ENCODE results near the gene KIAA1671. TPM values are rescaled to one million over a fixed set of nuclear protein-coding genes. Genes with fewer than 3 reads are reported as not detected.

The KIAA1671 gene
- total and polyA plus RNA-seq, 2 donors (not counting 1 experiment from before 2014, with no cell fraction given), result 0.01 to 0.02 TPM

DNA sequence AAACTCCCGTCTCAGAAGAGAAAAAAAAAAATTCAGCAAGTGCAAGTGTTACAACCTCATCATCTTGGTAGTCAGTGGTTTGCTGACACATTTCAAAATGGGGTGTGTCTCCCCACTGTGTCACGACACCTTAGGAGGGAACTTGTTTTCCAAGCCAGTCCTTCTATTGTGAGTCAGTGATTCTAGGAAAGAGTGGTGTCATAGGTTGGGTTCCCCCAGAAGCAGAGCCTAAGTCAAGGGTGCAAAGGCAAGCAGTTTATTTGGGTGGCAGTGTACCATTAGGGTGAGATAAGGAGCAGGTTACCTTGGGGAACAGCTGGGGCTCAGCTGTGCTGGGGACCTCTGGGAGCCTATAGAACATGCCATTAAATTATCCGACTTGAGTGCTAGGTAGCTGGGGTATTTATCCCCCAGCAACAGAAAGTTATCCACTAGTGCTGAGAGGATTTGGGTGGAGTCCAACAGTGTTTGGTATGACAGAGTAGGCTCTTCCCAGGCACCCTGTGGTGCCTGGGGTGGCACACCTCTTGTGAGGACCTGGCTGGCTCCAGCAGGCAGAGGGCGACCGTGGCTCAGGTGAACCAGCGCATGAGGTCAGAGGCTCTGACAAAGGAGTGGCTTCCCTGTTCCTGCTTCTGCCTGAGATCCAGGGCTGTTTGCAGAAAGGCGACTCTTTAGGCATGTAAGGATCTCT lies 41.7 kb downstream of the KIAA1671 start:
- Mint-ChIP-seq H3K27ac (no peak overlapping the region), H3K4me1 (no peaks in the 10 kb centered on the region), H3K9me3 (ENCODE audit: insufficient read depth) (no peaks in the 10 kb centered on the region), H3K27me3 (peaks cover 30% of the 10 kb centered on the region), H3K4me3 (no peak overlapping the region)
- no peak overlapping the region for H3K4me2 ChIP-seq (replicated peaks; ENCODE audit: low read depth, low read length, poor library complexity, severe bottlenecking)
- H3K79me2 ChIP-seq (ENCODE audit: control insufficient read depth, insufficient read depth, low read length), result no peaks in the 10 kb centered on the region
- ChIA-PET POLR2A (no interaction called here), CTCF (no interaction called here)
- peaks cover 0 to 3% (median 0%) of the 10 kb centered on the region in 4 experiments for H3K27me3 ChIP-seq (replicated peaks in 1 of 4; ENCODE audit: control extremely low read depth in 1 of 4, control insufficient read depth in 3 of 4, insufficient read depth in 4 of 4, low read length in 3 of 4)
- DNase-seq (no peak), ATAC-seq (ENCODE audit: low read depth) (no peak)
- H2AFZ ChIP-seq (ENCODE audit: insufficient read depth, low read depth, low read length, poor library complexity, severe bottlenecking), result no peak overlapping the region
- no peak overlapping the region for H3K4me3 ChIP-seq (ENCODE audit: control extremely low read depth in 1 of 5, extremely low read depth in 1 of 5, insufficient read depth in 1 of 5, low read depth in 2 of 5, low read length in 4 of 5)
- 83% methylated on average over 6 of the region's 7 CpGs for WGBS (ENCODE audit: insufficient coverage)
- H3K27ac ChIP-seq (ENCODE audit: low read length in 2 of 2), result no peak overlapping the region
- H3K36me3 ChIP-seq (replicated peaks in 1 of 2; ENCODE audit: control extremely low read depth in 1 of 2, control insufficient read depth in 1 of 2, extremely low read depth in 1 of 2, insufficient read depth in 2 of 2, low read length in 1 of 2), result no peaks in the 10 kb centered on the region
- no peaks in the 10 kb centered on the region for H4K20me1 ChIP-seq (ENCODE audit: control insufficient read depth, insufficient read depth, low read length, poor library complexity, severe bottlenecking)
- intact Hi-C loops (cut with micrococcal nuclease), result no loop called here
- H3K9me3 ChIP-seq (ENCODE audit: control extremely low read depth in 1 of 3, control insufficient read depth in 2 of 3, insufficient read depth in 1 of 3, low read length in 2 of 3), result no peaks in the 10 kb centered on the region
- no peak overlapping the region for H3K9ac ChIP-seq (ENCODE audit: low read length)
- no peak for TF ChIP-seq EZH2 (IDR thresholded peaks at IDR 0.05; ENCODE audit: borderline replicate concordance, insufficient read depth, low read depth, low read length, poor library complexity, severe bottlenecking)
- TF ChIP-seq, protein P1, sequence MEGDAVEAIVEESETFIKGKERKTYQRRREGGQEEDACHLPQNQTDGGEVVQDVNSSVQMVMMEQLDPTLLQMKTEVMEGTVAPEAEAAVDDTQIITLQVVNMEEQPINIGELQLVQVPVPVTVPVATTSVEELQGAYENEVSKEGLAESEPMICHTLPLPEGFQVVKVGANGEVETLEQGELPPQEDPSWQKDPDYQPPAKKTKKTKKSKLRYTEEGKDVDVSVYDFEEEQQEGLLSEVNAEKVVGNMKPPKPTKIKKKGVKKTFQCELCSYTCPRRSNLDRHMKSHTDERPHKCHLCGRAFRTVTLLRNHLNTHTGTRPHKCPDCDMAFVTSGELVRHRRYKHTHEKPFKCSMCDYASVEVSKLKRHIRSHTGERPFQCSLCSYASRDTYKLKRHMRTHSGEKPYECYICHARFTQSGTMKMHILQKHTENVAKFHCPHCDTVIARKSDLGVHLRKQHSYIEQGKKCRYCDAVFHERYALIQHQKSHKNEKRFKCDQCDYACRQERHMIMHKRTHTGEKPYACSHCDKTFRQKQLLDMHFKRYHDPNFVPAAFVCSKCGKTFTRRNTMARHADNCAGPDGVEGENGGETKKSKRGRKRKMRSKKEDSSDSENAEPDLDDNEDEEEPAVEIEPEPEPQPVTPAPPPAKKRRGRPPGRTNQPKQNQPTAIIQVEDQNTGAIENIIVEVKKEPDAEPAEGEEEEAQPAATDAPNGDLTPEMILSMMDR (IDR thresholded peaks at IDR 0.05), result no peak
- no peaks in the 10 kb centered on the region for H3K4me1 ChIP-seq (ENCODE audit: control insufficient read depth in 2 of 2, insufficient read depth in 2 of 2, low read length in 2 of 2)

DNA sequence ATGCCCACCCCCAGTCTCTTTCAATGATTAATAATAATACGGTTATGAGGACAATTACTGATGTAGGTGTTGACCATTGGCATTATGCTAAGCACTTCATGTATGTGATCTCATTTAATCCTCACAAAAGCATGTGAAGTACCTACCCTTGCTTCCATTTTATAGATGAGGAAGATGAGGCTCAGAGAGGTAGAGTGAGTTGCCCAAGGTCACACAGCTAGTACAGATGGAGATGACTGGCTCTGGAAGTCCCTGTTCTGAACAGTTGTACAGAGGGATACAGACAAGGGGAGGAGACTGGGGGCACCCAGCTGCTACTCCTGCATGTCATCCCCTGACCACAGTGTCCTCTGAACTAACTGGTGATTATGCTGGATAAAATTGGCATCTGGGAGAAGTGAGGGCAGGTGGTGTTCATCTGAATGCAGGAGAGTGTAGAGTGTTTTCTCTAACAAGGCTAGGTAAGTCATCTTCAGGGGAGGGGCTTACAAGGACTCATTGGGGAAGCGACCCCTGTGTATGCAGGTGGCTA lies 43.2 kb downstream of the KIAA1671 start:
- Histone ChIP-seq H3K27me3 (replicated peaks in 1 of 4; ENCODE audit: control extremely low read depth in 1 of 4, control insufficient read depth in 3 of 4, insufficient read depth in 4 of 4, low read length in 3 of 4) (peaks cover 0 to 3% (median 0%) of the 10 kb centered on the region in 4 experiments), H3K4me3 (ENCODE audit: control extremely low read depth in 1 of 5, extremely low read depth in 1 of 5, insufficient read depth in 1 of 5, low read depth in 2 of 5, low read length in 4 of 5) (no peak overlapping the region), H3K9me3 (ENCODE audit: control extremely low read depth in 1 of 3, control insufficient read depth in 2 of 3, insufficient read depth in 1 of 3, low read length in 2 of 3) (no peaks in the 10 kb centered on the region), H3K36me3 (replicated peaks in 1 of 2; ENCODE audit: control extremely low read depth in 1 of 2, control insufficient read depth in 1 of 2, extremely low read depth in 1 of 2, insufficient read depth in 2 of 2, low read length in 1 of 2) (no peaks in the 10 kb centered on the region), H4K20me1 (ENCODE audit: control insufficient read depth, insufficient read depth, low read length, poor library complexity, severe bottlenecking) (no peaks in the 10 kb centered on the region), H2AFZ (ENCODE audit: insufficient read depth, low read depth, low read length, poor library complexity, severe bottlenecking) (no peak overlapping the region), H3K27ac (ENCODE audit: low read length in 2 of 2) (no peak overlapping the region), H3K79me2 (ENCODE audit: control insufficient read depth, insufficient read depth, low read length) (no peaks in the 10 kb centered on the region), H3K9ac (ENCODE audit: low read length) (no peak overlapping the region), H3K4me2 (replicated peaks; ENCODE audit: low read depth, low read length, poor library complexity, severe bottlenecking) (no peak overlapping the region), H3K4me1 (ENCODE audit: control insufficient read depth in 2 of 2, insufficient read depth in 2 of 2, low read length in 2 of 2) (no peaks in the 10 kb centered on the region)
- no peak for TF ChIP-seq EZH2 (IDR thresholded peaks at IDR 0.05; ENCODE audit: borderline replicate concordance, insufficient read depth, low read depth, low read length, poor library complexity, severe bottlenecking)
- TF ChIP-seq, protein P1 (IDR thresholded peaks at IDR 0.05), result no peak
- 100% methylated on average over 1 of the region's 2 CpGs for WGBS (ENCODE audit: insufficient coverage)
- ATAC-seq (ENCODE audit: low read depth) (no peak), DNase-seq (no peak)
- ChIA-PET CTCF (interaction anchor here (0.6 kb wide), 1 partner anchor 265 kb away, joined by 3 read pairs; no protein-coding TSS in a partner anchor), POLR2A (no interaction called here)
- intact Hi-C loops (cut with micrococcal nuclease), result no loop called here
- Mint-ChIP-seq H3K27me3 (peaks cover 24% of the 10 kb centered on the region), H3K4me3 (no peak overlapping the region), H3K4me1 (no peaks in the 10 kb centered on the region), H3K27ac (no peak overlapping the region), H3K9me3 (ENCODE audit: insufficient read depth) (no peaks in the 10 kb centered on the region)
